ENCODE data around the gene LALBA.
"Not testable (repeated sequence)": the region's sequence is repeated elsewhere in the genome, so short reads cannot be mapped to it uniquely, and the experiment has no call there.

Gene LALBA

GRCh38 chr12:48569946-48570345, at the start of gene LALBA:
Gene LALBA (minus strand): TSS chr12:48570046. CDS start chr12:48570020, 26 bp downstream.
- DNase-seq = no peak

- DNase-seq = peak in 55 of 58 donors; percentile 3 to 76 (median 41)
These were observed 48.7 kb upstream of the LALBA start for GRCh38 chr12:48618541-48618940.

GRCh38 chr12:48615681-48616080, 45.8 kb upstream of the LALBA start:
- no peak for DNase-seq

GRCh38 chr12:48613321-48613720, 43.5 kb upstream of the LALBA start:
- no peak for DNase-seq

- DNase-seq = no peak
These were observed 32.5 kb upstream of the LALBA start for GRCh38 chr12:48602192-48602989.

- DNase-seq = no peak
These were observed 31.3 kb upstream of the LALBA start for GRCh38 chr12:48601013-48601756.

- DNase-seq = no peak
These were observed 30.7 kb upstream of the LALBA start for GRCh38 chr12:48600552-48600951.

- no peak for DNase-seq
These were observed 22.8 kb upstream of the LALBA start for GRCh38 chr12:48592591-48593086.

- DNase-seq = no peak
These were observed 16.5 kb upstream of the LALBA start for GRCh38 chr12:48586361-48586760.

- no peak for DNase-seq
These were observed 13.9 kb upstream of the LALBA start for GRCh38 chr12:48583728-48584127.

GRCh38 chr12:48580831-48581230, 11.0 kb upstream of the LALBA start:
- no peak for DNase-seq

- peak in 7 of 58 donors; percentile 0 to 17 (median 3) for DNase-seq
These were observed 2.5 kb upstream of the LALBA start for GRCh38 chr12:48572326-48572725.

GRCh38 chr12:48567731-48568130, 2.1 kb downstream of the LALBA start:
- no peak for DNase-seq

GRCh38 chr12:48557919-48558318, 11.9 kb downstream of the LALBA start:
- DNase-seq = no peak

GRCh38 chr12:48556631-48557030, 13.2 kb downstream of the LALBA start:
- DNase-seq = no peak

GRCh38 chr12:48553666-48554343, 16.0 kb downstream of the LALBA start:
- not testable (repeated sequence) for DNase-seq

- DNase-seq = not testable (repeated sequence)
These were observed 18.2 kb downstream of the LALBA start for GRCh38 chr12:48551636-48552035.

- not testable (repeated sequence) for DNase-seq
These were observed 22.8 kb downstream of the LALBA start for GRCh38 chr12:48547012-48547411.

GRCh38 chr12:48545833-48546469, 23.9 kb downstream of the LALBA start:
- DNase-seq = peak in 1 of 58 donors; percentile 4

GRCh38 chr12:48542300-48542928, 27.4 kb downstream of the LALBA start:
- DNase-seq = peak in 20 of 58 donors; percentile 0 to 30 (median 4)

GRCh38 chr12:48536602-48537001, 33.2 kb downstream of the LALBA start:
- no peak for DNase-seq
